CD14-positive monocyte (primary cell): Measurements from ENCODE around the gene ARHGAP44. TPM values are rescaled to one million over a fixed set of nuclear protein-coding genes. Genes with fewer than 3 reads are reported as not detected.

Experiments
- DNase-seq, 3 donors: peaks; one replicate each; pipeline ENCODE4 v3.0.0-alpha.2; 2011 to 2022
- H2AFZ ChIP-seq: 2 replicates; pipeline ENCODE4 v1.6.0; 2012; ENCODE audit warnings: mild to moderate bottlenecking, low read depth, low read length, inconsistent platforms; ENCODE audit not compliant: insufficient read depth, poor library complexity, severe bottlenecking
- H3K27ac ChIP-seq, 2 donors: 1 replicate in 1 of 2; 2 replicates in 1 of 2; pipeline ENCODE4 v1.5.1; 2012 to 2013; ENCODE audit warnings: low read length in 2 of 2, control low read depth in 1 of 2, inconsistent platforms in 1 of 2, low read depth in 1 of 2, mild to moderate bottlenecking in 1 of 2
- H3K27me3 ChIP-seq, 2 donors: one replicate each; pipeline versions ENCODE4 v1.6.0 to v1.6.1; 2011 to 2013; ENCODE audit warnings: low read length in 2 of 2; ENCODE audit not compliant: control insufficient read depth in 2 of 2, insufficient read depth in 2 of 2
- H3K36me3 ChIP-seq, 2 donors: replicated peaks in 1 of 2; 1 replicate in 1 of 2; 2 replicates in 1 of 2; pipeline versions ENCODE4 v1.5.1 to v1.6.1; 2012 to 2013; ENCODE audit warnings: low read length in 2 of 2, control low read depth in 1 of 2, inconsistent platforms in 1 of 2, mild to moderate bottlenecking in 1 of 2; ENCODE audit not compliant: insufficient read depth in 2 of 2, control insufficient read depth in 1 of 2
- H3K4me1 ChIP-seq, 2 donors: 1 replicate in 1 of 2; 2 replicates in 1 of 2; pipeline versions ENCODE4 v1.5.1 to v1.6.1; 2012 to 2013; ENCODE audit warnings: low read length in 2 of 2, control low read depth in 1 of 2, inconsistent platforms in 1 of 2, mild to moderate bottlenecking in 1 of 2, moderate library complexity in 1 of 2; ENCODE audit not compliant: insufficient read depth in 2 of 2, control insufficient read depth in 1 of 2
- H3K4me2 ChIP-seq: replicated peaks from 2 replicates; pipeline ENCODE3; 2012; ENCODE audit warnings: low read length, moderate library complexity, mild to moderate bottlenecking; ENCODE audit not compliant: poor library complexity, severe bottlenecking; ENCODE audit errors: extremely low read depth
- H3K4me3 ChIP-seq, 3 experiments: fragments of 200-600 bp in 1 of 3; sonication (generic) in 1 of 3; replicated peaks in 1 of 3; 1 replicate in 2 of 3; 2 replicates in 1 of 3; pipeline ENCODE4 v1.5.1; 2011 to 2013; ENCODE audit warnings: low read length in 3 of 3, mild to moderate bottlenecking in 3 of 3, control low read depth in 2 of 3, low read depth in 2 of 3, inconsistent platforms in 1 of 3, moderate library complexity in 1 of 3
- H3K79me2 ChIP-seq: 2 replicates; pipeline ENCODE4 v1.6.0; 2012; ENCODE audit warnings: mild to moderate bottlenecking, control low read depth, inconsistent platforms, low read length, moderate library complexity; ENCODE audit not compliant: insufficient read depth
- H3K9ac ChIP-seq: 2 replicates; pipeline ENCODE4 v1.6.0; 2017; ENCODE audit warnings: low read length, mild to moderate bottlenecking; ENCODE audit not compliant: insufficient read depth, poor library complexity, severe bottlenecking
- H3K9me3 ChIP-seq, 2 donors: replicated peaks in 1 of 2; 1 replicate in 1 of 2; 2 replicates in 1 of 2; pipeline versions ENCODE4 v1.5.1 to v1.6.1; 2012 to 2013; ENCODE audit warnings: low read length in 2 of 2, control low read depth in 1 of 2; ENCODE audit not compliant: control insufficient read depth in 1 of 2, insufficient read depth in 1 of 2
- H4K20me1 ChIP-seq: 2 replicates; pipeline ENCODE4 v1.6.0; 2012; ENCODE audit warnings: mild to moderate bottlenecking, low read length, control low read depth, moderate library complexity; ENCODE audit not compliant: insufficient read depth
- H3K27ac Mint-ChIP-seq, 7 donors: one replicate each; pipeline ENCODE4 v1.8.0; 2020; ENCODE audit warnings: mild to moderate bottlenecking in 7 of 7, mixed read lengths in 7 of 7, moderate library complexity in 6 of 7, inconsistent platforms in 2 of 7
- H3K27me3 Mint-ChIP-seq, 3 donors: one replicate each; pipeline ENCODE4 v1.8.0; 2021 to 2022; ENCODE audit warnings: low read depth in 3 of 3, mild to moderate bottlenecking in 3 of 3, mixed read lengths in 3 of 3, moderate library complexity in 3 of 3, inconsistent platforms in 1 of 3
- H3K36me3 Mint-ChIP-seq, 2 donors: one replicate each; pipeline ENCODE4 v1.8.0; 2020; ENCODE audit warnings: mixed read lengths in 2 of 2, inconsistent platforms in 1 of 2, mild to moderate bottlenecking in 1 of 2
- H3K4me1 Mint-ChIP-seq: one replicate; pipeline ENCODE4 v1.8.0; 2020; ENCODE audit warnings: mild to moderate bottlenecking, mixed read lengths
- H3K4me3 Mint-ChIP-seq, 2 donors: one replicate each; pipeline ENCODE4 v1.8.0; 2020; ENCODE audit warnings: mild to moderate bottlenecking in 2 of 2, mixed read lengths in 2 of 2, moderate library complexity in 1 of 2
- H3K9me3 Mint-ChIP-seq, 7 donors: one replicate each; pipeline ENCODE4 v1.8.0; 2020 to 2022; ENCODE audit warnings: mixed read lengths in 7 of 7, mild to moderate bottlenecking in 6 of 7, moderate library complexity in 6 of 7, inconsistent platforms in 2 of 7
- WGBS: methylation state at CpG from one replicate; pipeline ENCODE4 v1.1.5; 2013; ENCODE audit warnings: missing lambda C conversion rate; ENCODE audit not compliant: insufficient coverage; 5-methylcytosine and 5-hydroxymethylcytosine counted together
- intact Hi-C, 2 donors: fragments of 100-400 bp; cut with micrococcal nuclease; formaldehyde crosslinking; loops; one replicate each; pipeline versions ENCODE4 v1.15.0 to v1.15.1; 2023
- polyA plus RNA-seq, 3 donors: library from polyadenylated mRNA; depleted of rRNA in 1 of 3; unstranded in 2 of 3; stranded (reverse) in 1 of 3; fragments of 300-500 nt in 2 of 3; fragments of >200 nt in 1 of 3; fragmentation: Illumina TruSeq in 2 of 3; gene quantifications; 1 replicate in 2 of 3; 2 replicates in 1 of 3; pipeline ENCODE4 v1.2.3, GENCODE V29; 2012 to 2021
- TF ChIP-seq, protein P1 (sequence below): fragments of 200-600 bp; IDR thresholded peaks from one replicate; pipeline ENCODE4 v1.8.0; 2022; ENCODE audit warnings: antibody characterized with exemption, mild to moderate bottlenecking

The ARHGAP44 gene
- polyA plus RNA-seq, 3 donors = not detected

- Histone ChIP-seq H3K4me1 (no peaks in the 10 kb centered on the region), H3K79me2 (no peaks in the 10 kb centered on the region), H4K20me1 (no peaks in the 10 kb centered on the region), H3K36me3 (no peaks in the 10 kb centered on the region), H3K9ac (no peak overlapping the region), H3K9me3 (peaks cover 14 to 28% of the 10 kb centered on the region in 2 donors), H3K4me3 (no peak overlapping the region), H2AFZ (no peak overlapping the region), H3K4me2 (no peak overlapping the region), H3K27me3 (no peaks in the 10 kb centered on the region), H3K27ac (no peak overlapping the region)
- H3K4me3 Mint-ChIP-seq = no peak overlapping the region
- H3K36me3 Mint-ChIP-seq = no peaks in the 10 kb centered on the region
- H3K9me3 Mint-ChIP-seq = peaks cover 11 to 27% (median 20%) of the 10 kb centered on the region in 7 donors
- intact Hi-C loops = loop anchor here in 1 of 2 donors (10.0 kb wide), 1 partner anchor 52 kb away; no protein-coding TSS in a partner anchor
- H3K4me1 Mint-ChIP-seq = no peaks in the 10 kb centered on the region
- TF ChIP-seq, protein P1, sequence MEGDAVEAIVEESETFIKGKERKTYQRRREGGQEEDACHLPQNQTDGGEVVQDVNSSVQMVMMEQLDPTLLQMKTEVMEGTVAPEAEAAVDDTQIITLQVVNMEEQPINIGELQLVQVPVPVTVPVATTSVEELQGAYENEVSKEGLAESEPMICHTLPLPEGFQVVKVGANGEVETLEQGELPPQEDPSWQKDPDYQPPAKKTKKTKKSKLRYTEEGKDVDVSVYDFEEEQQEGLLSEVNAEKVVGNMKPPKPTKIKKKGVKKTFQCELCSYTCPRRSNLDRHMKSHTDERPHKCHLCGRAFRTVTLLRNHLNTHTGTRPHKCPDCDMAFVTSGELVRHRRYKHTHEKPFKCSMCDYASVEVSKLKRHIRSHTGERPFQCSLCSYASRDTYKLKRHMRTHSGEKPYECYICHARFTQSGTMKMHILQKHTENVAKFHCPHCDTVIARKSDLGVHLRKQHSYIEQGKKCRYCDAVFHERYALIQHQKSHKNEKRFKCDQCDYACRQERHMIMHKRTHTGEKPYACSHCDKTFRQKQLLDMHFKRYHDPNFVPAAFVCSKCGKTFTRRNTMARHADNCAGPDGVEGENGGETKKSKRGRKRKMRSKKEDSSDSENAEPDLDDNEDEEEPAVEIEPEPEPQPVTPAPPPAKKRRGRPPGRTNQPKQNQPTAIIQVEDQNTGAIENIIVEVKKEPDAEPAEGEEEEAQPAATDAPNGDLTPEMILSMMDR = no peak
- no peak overlapping the region for H3K27ac Mint-ChIP-seq
- no peak for DNase-seq
- H3K27me3 Mint-ChIP-seq = peaks cover 0 to 1% (median 0%) of the 10 kb centered on the region in 3 donors
- WGBS = no CpG with 5 or more reads among the region's 5 CpGs
Observed at GRCh38 chr17:12812877-12813276, 23.6 kb downstream of the ARHGAP44 start.

GRCh38 chr17:12813664-12814063 lies 24.4 kb downstream of the ARHGAP44 start:
- H3K4me3 ChIP-seq = no peak overlapping the region
- no peak overlapping the region for H3K4me2 ChIP-seq
- H3K27ac ChIP-seq = no peak overlapping the region
- 94% methylated on average over 7 of the region's 9 CpGs for WGBS
- Mint-ChIP-seq H3K4me3 (no peak overlapping the region), H3K27me3 (peaks cover 0 to 1% (median 0%) of the 10 kb centered on the region in 3 donors), H3K9me3 (peaks cover 11 to 24% (median 17%) of the 10 kb centered on the region in 7 donors), H3K4me1 (no peaks in the 10 kb centered on the region), H3K27ac (no peak overlapping the region), H3K36me3 (no peaks in the 10 kb centered on the region)
- H3K27me3 ChIP-seq = no peaks in the 10 kb centered on the region
- H3K36me3 ChIP-seq = no peaks in the 10 kb centered on the region
- H3K9ac ChIP-seq = no peak overlapping the region
- no peak overlapping the region for H2AFZ ChIP-seq
- H3K4me1 ChIP-seq = no peaks in the 10 kb centered on the region
- H3K9me3 ChIP-seq = peaks cover 8 to 21% of the 10 kb centered on the region in 2 donors
- no peak for DNase-seq
- TF ChIP-seq, protein P1 = no peak
- no peaks in the 10 kb centered on the region for H4K20me1 ChIP-seq
- no peaks in the 10 kb centered on the region for H3K79me2 ChIP-seq
- intact Hi-C loops = loop anchor here in 1 of 2 donors (10.0 kb wide), 1 partner anchor 51 kb away; no protein-coding TSS in a partner anchor
